GM21447 (cell line): ENCODE measurements around the gene NPAS2.
A peak's percentile ranks its signal among the peaks of the same experiment; 100 is the strongest.

ENCODE experiments used
- ATAC-seq: cut with Tn5 transposase; IDR thresholded peaks from one replicate; pipeline ENCODE4 v1.9.1; 2021; ENCODE audit not compliant: unreplicated experiment

The NPAS2 gene

GRCh38 chr2:100960688-100961087 lies 140.7 kb downstream of the NPAS2 start:
- no peak for ATAC-seq

- no peak for ATAC-seq
Observed at GRCh38 chr2:100962366-100963025, 142.6 kb downstream of the NPAS2 start.

DNA sequence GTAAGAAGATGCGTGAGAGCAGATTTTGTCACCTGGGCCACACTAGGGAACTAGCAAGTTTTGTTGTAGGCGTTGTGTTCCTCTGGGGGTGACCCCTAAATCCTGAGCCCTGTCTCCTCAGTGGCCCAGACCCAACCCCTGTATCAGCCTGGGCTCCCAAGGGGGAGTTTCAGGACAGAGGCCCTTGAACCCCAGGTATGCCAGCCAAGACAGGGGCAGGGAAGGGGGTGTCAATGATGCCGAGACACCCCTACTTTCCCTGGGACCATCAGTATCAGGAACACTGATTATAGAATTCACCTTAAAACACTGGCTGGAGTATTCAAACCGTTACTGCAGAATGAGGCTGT lies 143.1 kb downstream of the NPAS2 start:
- no peak for ATAC-seq

DNA sequence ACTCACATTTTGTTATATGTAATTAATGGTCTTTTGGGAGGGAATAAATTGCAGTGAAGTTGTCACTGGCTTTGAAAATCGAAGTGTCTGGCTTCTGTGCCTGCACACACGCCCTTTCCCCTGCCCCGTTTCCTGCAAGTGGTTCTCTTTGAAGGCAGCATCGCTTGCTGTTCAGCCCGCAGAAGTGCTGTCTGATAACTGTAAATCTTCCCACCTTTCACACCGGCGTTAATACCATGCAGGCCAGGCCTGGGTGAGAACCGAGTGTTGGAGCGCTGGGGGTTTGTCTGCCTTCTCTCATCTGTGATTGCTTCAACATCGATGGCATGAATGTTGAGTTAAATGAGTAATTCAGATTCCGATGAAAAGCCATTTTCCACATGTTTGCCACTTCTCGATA lies 144.3 kb downstream of the NPAS2 start:
- ATAC-seq, result no peak

DNA sequence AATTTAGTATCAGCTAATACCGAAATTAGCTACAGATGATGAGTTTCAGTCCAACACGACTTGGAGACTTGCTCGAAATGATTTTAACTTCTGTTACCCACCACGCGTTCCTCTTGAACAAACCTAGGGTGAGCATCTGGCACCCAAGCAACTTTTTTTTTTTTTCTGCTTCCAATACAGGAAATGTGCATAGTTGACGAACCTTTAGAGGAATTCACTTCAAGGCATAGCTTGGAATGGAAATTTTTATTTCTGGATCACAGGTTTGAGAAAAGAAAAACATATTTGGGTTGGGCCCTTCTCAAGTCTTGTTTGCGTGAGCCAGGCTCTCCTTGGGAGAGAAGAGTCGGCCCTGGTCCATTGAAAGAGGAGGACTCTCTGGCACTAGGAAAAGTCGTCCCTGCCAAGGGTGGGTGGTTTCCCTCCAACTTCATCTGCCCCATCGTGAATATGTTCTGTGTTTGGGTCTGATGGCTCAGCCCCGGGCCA lies 144.8 kb downstream of the NPAS2 start:
- ATAC-seq, result no peak

GRCh38 chr2:100965596-100965995 lies 145.7 kb downstream of the NPAS2 start:
- no peak for ATAC-seq

GRCh38 chr2:100967716-100968115 lies 147.8 kb downstream of the NPAS2 start:
- ATAC-seq, result no peak

- ATAC-seq, result no peak
Observed at GRCh38 chr2:100968146-100969145, 148.5 kb downstream of the NPAS2 start.

- ATAC-seq, result no peak
Observed at GRCh38 chr2:100969998-100970397, 150.1 kb downstream of the NPAS2 start.

GRCh38 chr2:100971221-100971620 lies 151.3 kb downstream of the NPAS2 start:
- no peak for ATAC-seq

- ATAC-seq, result no peak
Observed at GRCh38 chr2:100972452-100972851, 152.5 kb downstream of the NPAS2 start.

DNA sequence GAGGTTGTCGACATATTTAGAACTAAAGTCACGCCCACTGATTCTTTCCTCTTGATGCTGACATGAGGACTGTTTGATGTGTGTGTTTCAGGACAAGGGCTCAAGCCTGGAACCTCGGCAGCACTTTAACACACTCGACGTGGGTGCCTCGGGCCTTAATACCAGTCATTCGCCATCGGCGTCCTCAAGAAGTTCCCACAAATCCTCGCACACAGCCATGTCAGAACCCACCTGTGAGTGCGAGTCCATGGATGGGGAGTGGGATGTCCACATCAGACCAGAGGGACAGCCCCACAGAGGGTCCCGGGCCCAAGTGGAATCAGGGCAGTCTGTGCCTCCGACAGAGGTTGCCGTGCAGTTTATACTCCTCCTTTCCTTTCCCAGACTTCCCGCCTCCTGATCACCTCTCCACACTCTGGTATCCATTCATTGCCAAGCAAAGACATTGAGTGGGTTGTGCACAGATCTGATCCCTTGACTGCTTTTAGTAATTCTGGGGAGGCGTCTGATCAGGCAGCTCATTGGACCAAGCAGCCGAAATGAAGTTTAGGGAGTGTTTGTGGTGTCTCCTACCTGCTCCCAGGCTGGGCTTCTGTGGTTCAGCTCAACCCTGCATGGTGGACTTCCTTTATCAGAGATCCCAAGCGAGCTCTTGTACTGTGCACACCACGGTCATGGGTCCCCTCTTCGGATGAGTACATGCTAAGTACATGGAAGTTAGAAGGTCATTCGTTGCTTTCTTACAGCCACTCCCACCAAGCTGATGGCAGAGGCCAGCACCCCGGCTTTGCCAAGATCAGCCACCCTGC lies 155.0 kb downstream of the NPAS2 start:
- ATAC-seq, result no peak

GRCh38 chr2:100975521-100975785 lies 155.5 kb downstream of the NPAS2 start:
- no peak for ATAC-seq

- ATAC-seq, result no peak
Observed at GRCh38 chr2:100976061-100976460, 156.1 kb downstream of the NPAS2 start.

DNA sequence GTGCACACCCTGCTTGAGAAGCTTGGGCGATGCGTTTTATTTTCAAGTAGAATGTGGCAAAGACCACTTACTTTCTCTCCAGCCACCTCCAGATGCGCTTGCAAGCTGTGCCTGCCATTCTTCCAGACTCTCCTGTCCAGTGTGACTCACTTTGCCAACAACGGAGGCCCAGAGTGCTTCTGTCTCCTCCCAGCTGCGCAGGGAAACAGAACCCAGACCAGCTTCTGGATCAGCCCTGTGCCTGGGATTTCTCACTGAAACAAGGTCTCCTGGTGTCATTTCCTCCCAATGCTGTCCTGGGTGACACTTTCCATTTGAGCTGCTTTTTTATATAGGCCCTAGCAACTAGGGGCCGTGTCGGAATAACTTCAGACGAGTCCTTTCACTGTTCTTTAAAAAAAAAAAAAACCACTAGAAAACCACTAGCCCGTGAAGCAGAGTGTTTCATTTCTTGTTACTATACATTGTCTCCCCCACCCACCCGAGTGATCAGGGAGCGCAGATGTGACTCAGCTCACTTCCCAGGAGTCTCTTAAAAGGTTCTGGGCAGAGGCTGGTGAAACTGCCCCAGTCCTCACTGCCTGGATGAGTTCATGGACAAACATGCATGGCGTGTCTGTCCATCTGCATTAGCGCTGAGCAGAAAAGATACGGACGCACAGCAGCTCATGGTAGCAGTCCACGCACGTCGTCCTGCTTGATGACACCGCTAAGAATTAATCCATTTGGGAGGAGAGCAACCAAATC lies 156.9 kb downstream of the NPAS2 start:
- ATAC-seq, result peak; percentile 86

- ATAC-seq, result no peak
Observed at GRCh38 chr2:100977511-100977910, 157.6 kb downstream of the NPAS2 start.

GRCh38 chr2:100978582-100979191 lies 158.7 kb downstream of the NPAS2 start:
- no peak for ATAC-seq

- ATAC-seq, result no peak
Observed at GRCh38 chr2:100980046-100980445, 160.1 kb downstream of the NPAS2 start.

DNA sequence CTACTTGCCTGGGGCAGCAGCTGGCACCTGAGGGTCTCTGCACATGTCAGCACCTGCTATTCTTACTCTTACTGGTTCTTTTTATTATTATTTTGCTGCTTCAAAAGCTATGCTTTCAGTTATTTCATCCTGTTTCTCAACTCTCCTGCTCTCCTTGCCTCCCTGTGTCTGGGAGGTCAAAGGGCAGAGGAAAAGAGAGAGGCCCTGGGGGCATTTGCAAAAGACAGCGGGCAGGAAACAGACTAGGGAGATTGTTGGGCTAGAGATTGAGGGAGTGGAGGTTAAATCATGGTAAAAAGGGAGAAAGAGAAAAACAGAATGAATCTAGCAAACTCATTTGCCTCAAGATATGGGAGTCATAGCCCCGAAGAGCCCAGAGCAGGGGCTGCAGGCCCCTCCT lies 161.1 kb downstream of the NPAS2 start:
- no peak for ATAC-seq

- no peak for ATAC-seq
Observed at GRCh38 chr2:100982431-100982861, 162.5 kb downstream of the NPAS2 start.
